HepG2 (cell line): ENCODE data around the gene ITCH. TPM values are rescaled to one million over a fixed set of nuclear protein-coding genes. Genes with fewer than 3 reads are reported as not detected.

Source experiments
- ARNT ChIP-seq: fragments of 450-650 bp; IDR thresholded peaks from 2 replicates; pipeline ENCODE4 v1.6.1; 2017
- JARID2 ChIP-seq: sonication (generic); formaldehyde crosslinking; IDR thresholded peaks from 2 replicates; pipeline ENCODE4 v1.8.1; 2023; ENCODE audit warnings: missing genetic modification reagents, inconsistent platforms; ENCODE audit not compliant: insufficient replicate concordance
- LCORL ChIP-seq, 2 experiments: fragments of 450-650 bp in 1 of 2; sonication (generic) in 1 of 2; formaldehyde crosslinking in 1 of 2; IDR thresholded peaks; 2 replicates each; pipeline versions ENCODE4 v1.5.0 to v1.6.1; 2017 to 2020; ENCODE audit warnings: antibody characterized with exemption in 1 of 2, missing genetic modification reagents in 1 of 2
- NFE2 ChIP-seq: sonication (generic); formaldehyde crosslinking; IDR thresholded peaks from 2 replicates; pipeline ENCODE4 v1.4.0; 2020; ENCODE audit warnings: missing genetic modification reagents
- NFIC ChIP-seq: IDR thresholded peaks from 2 replicates; pipeline ENCODE4 v1.6.1; 2012; ENCODE audit warnings: mild to moderate bottlenecking, low read length, inconsistent platforms
- SYNCRIP ChIP-seq: fragments of 200-400 bp; formaldehyde crosslinking; IDR thresholded peaks from 2 replicates; pipeline ENCODE4 v1.6.1; 2018; ENCODE audit warnings: mild to moderate bottlenecking, low read depth, low read length; ENCODE audit not compliant: insufficient read depth
- ZNF18 ChIP-seq: sonication (generic); formaldehyde crosslinking; IDR thresholded peaks from 2 replicates; pipeline ENCODE4 v1.8.0; 2022; ENCODE audit warnings: mild to moderate bottlenecking, missing genetic modification reagents; ENCODE audit not compliant: insufficient replicate concordance
- ZNF230 ChIP-seq: sonication (generic); formaldehyde crosslinking; IDR thresholded peaks from 2 replicates; pipeline ENCODE4 v1.4.0; 2020; ENCODE audit warnings: mild to moderate bottlenecking, missing genetic modification reagents
- ZNF33B ChIP-seq: sonication (generic); formaldehyde crosslinking; IDR thresholded peaks from 2 replicates; pipeline ENCODE4 v1.5.1; 2020; ENCODE audit warnings: mild to moderate bottlenecking, missing genetic modification reagents
- ZNF646 ChIP-seq: sonication (generic); formaldehyde crosslinking; IDR thresholded peaks from 2 replicates; pipeline ENCODE4 v1.9.0; 2021; ENCODE audit warnings: mild to moderate bottlenecking, missing genetic modification reagents
- ZSCAN20 ChIP-seq: sonication (generic); formaldehyde crosslinking; IDR thresholded peaks from 2 replicates; pipeline ENCODE4 v1.4.0; 2020; ENCODE audit warnings: missing genetic modification reagents, mild to moderate bottlenecking, borderline replicate concordance
- polyA plus RNA-seq, 8 experiments: library from polyadenylated mRNA; depleted of rRNA in 3 of 8; stranded (reverse) in 7 of 8; unstranded in 1 of 8; fragments of >200 nt; fragmentation: Illumina TruSeq in 4 of 8; extraction: Trizol in 4 of 8; gene quantifications; 2 replicates each; pipeline versions ENCODE4 v1.2.1 to v1.2.3, GENCODE V29; 2011 to 2016; ENCODE audit warnings: low read depth in 4 of 8, missing spikeins in 1 of 8, mixed read lengths in 1 of 8; ENCODE audit not compliant: insufficient read depth in 1 of 8
- total RNA-seq, 5 experiments: library from RNA; depleted of rRNA; stranded (reverse); fragments of >200 nt; fragmentation: Illumina TruSeq; extraction: Trizol; gene quantifications; 2 replicates each; pipeline ENCODE4 v1.2.3, GENCODE V29; 2016; ENCODE audit warnings: low read depth in 1 of 5
- TF ChIP-seq, protein P1 (sequence below), 2 experiments: sonication (generic) in 1 of 2; formaldehyde crosslinking in 1 of 2; IDR thresholded peaks; 2 replicates each; pipeline versions ENCODE4 v1.4.0 to v1.6.1; 2016 to 2020; ENCODE audit warnings: borderline replicate concordance in 1 of 2, low read depth in 1 of 2, mild to moderate bottlenecking in 1 of 2, missing genetic modification reagents in 1 of 2
- TF ChIP-seq, protein P2 (sequence below): sonication (generic); formaldehyde crosslinking; IDR thresholded peaks from 2 replicates; pipeline ENCODE4 v1.5.0; 2020; ENCODE audit warnings: missing genetic modification reagents

ITCH gene
- total and polyA plus RNA-seq, 2 of the 13 experiments (the other 11 are each of a cell fraction or from before 2014, with no cell fraction given): 20.5 to 112 TPM

DNA sequence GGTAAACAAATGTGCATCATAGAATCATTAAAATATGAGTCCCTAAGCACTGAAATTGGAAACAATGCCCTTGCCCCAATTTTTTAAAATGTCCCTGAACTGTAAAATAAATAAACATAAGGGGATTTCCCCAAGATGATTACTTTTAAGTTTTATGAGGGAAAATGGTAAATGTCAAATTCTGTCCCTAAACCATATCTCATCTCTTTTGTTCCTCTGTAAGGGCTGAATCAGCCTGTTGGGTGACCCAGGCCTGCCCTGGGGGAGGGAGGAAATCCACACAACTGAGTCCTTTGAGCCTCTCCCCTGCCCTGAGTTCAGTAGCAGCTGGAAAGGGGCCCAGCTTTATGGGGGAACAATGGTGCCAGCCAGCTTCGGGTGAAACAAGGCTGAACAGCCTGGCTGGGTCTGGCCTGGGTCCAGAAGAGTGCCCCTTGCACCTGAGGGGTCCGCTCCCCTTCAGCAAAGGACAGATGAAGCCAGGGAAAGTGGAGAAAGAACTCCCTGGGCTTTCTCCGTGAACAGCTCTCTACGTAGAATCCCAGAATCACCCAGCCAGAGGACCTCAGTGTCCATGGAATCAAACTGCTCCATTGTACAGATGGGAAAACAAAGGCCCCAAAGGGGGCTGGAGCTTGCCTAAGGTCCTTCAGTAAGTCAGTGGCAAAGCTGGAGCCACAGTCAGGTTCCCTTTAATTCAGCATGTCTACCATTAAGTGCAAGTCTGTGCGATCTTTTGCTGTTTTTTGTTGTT is 28.2 kb upstream of the ITCH start (continued):
- TF ChIP-seq, protein P1, sequence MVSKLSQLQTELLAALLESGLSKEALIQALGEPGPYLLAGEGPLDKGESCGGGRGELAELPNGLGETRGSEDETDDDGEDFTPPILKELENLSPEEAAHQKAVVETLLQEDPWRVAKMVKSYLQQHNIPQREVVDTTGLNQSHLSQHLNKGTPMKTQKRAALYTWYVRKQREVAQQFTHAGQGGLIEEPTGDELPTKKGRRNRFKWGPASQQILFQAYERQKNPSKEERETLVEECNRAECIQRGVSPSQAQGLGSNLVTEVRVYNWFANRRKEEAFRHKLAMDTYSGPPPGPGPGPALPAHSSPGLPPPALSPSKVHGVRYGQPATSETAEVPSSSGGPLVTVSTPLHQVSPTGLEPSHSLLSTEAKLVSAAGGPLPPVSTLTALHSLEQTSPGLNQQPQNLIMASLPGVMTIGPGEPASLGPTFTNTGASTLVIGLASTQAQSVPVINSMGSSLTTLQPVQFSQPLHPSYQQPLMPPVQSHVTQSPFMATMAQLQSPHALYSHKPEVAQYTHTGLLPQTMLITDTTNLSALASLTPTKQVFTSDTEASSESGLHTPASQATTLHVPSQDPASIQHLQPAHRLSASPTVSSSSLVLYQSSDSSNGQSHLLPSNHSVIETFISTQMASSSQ (IDR thresholded peaks at IDR 0.05; ENCODE audit: low read depth): no peak
- TF ChIP-seq, protein P1 (CRISPR knock-in tag; IDR thresholded peaks at IDR 0.05; ENCODE audit: borderline replicate concordance): no peak
- no peak for TF ChIP-seq NFE2 (CRISPR knock-in tag)
- no peak for TF ChIP-seq ZNF18 (CRISPR knock-in tag)
- no peak for TF ChIP-seq ZNF646
- TF ChIP-seq, protein P2, sequence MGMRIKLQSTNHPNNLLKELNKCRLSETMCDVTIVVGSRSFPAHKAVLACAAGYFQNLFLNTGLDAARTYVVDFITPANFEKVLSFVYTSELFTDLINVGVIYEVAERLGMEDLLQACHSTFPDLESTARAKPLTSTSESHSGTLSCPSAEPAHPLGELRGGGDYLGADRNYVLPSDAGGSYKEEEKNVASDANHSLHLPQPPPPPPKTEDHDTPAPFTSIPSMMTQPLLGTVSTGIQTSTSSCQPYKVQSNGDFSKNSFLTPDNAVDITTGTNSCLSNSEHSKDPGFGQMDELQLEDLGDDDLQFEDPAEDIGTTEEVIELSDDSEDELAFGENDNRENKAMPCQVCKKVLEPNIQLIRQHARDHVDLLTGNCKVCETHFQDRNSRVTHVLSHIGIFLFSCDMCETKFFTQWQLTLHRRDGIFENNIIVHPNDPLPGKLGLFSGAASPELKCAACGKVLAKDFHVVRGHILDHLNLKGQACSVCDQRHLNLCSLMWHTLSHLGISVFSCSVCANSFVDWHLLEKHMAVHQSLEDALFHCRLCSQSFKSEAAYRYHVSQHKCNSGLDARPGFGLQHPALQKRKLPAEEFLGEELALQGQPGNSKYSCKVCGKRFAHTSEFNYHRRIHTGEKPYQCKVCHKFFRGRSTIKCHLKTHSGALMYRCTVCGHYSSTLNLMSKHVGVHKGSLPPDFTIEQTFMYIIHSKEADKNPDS (CRISPR knock-in tag): no peak
- TF ChIP-seq ZSCAN20: 0 out of 2 replicates have a peak, but pooled peaks have one; percentile 21
- TF ChIP-seq NFIC: no peak
- TF ChIP-seq SYNCRIP: no peak
- TF ChIP-seq LCORL (IDR thresholded peaks at IDR 0.05): no peak
- 0 out of 2 replicates have a peak, but pooled peaks have one; percentile 15 for TF ChIP-seq LCORL (CRISPR knock-in tag; IDR thresholded peaks at IDR 0.05)
- TF ChIP-seq ARNT: no peak
- no peak for TF ChIP-seq JARID2 (CRISPR knock-in tag)
- TF ChIP-seq ZNF230 (CRISPR knock-in tag): no peak
- no peak for TF ChIP-seq ZNF33B (CRISPR knock-in tag)
